Calu3 (cell line): Measurements from ENCODE around the gene LEF1. TPM values are rescaled to one million over a fixed set of nuclear protein-coding genes. Genes with fewer than 3 reads are reported as not detected.

Source experiments
- BruUV-seq: library from RNA; stranded (reverse); fragments of 400-500 nt; replicated peaks from 2 replicates; lab custom pipeline; 2021; lab: Mats Ljungman, UMichigan
- CTCF ChIA-PET: fragments of 300-600 bp; sonication (Branson Sonifier 250); formaldehyde crosslinking; loops from one replicate; lab custom pipeline; 2022; ENCODE audit warnings: antibody characterized with exemption; lab: Charles Lee
- DNase-seq: peaks from one replicate; pipeline ENCODE4 v3.0.0; 2022
- H3K27ac Mint-ChIP-seq: one replicate; pipeline ENCODE4 v1.8.0; 2022; ENCODE audit warnings: mixed read lengths; ENCODE audit not compliant: unreplicated experiment
- H3K27me3 Mint-ChIP-seq: one replicate; pipeline ENCODE4 v1.8.0; 2022; ENCODE audit warnings: mixed read lengths; ENCODE audit not compliant: unreplicated experiment
- H3K36me3 Mint-ChIP-seq: one replicate; pipeline ENCODE4 v1.8.0; 2022; ENCODE audit warnings: mild to moderate bottlenecking, moderate library complexity, mixed read lengths; ENCODE audit not compliant: insufficient read depth, unreplicated experiment
- H3K4me1 Mint-ChIP-seq: one replicate; pipeline ENCODE4 v1.8.0; 2022; ENCODE audit warnings: mild to moderate bottlenecking, low read depth, mixed read lengths; ENCODE audit not compliant: unreplicated experiment
- H3K4me3 Mint-ChIP-seq: one replicate; pipeline ENCODE4 v1.8.0; 2022; ENCODE audit warnings: mild to moderate bottlenecking, low read depth, moderate library complexity, mixed read lengths; ENCODE audit not compliant: unreplicated experiment
- H3K9me3 Mint-ChIP-seq: one replicate; pipeline ENCODE4 v1.8.0; 2022; ENCODE audit warnings: low read depth, mixed read lengths; ENCODE audit not compliant: unreplicated experiment
- CTCF ChIP-seq: fragments of 200-600 bp; IDR thresholded peaks from one replicate; pipeline ENCODE4 v1.8.0; 2022; ENCODE audit warnings: antibody characterized with exemption; ENCODE audit not compliant: unreplicated experiment
- intact Hi-C: fragments of 100-400 bp; cut with micrococcal nuclease; formaldehyde crosslinking; loops from one replicate; pipeline ENCODE4 v1.10.0; 2022; ENCODE audit not compliant: unreplicated experiment
- total RNA-seq: library from RNA; stranded (reverse); gene quantifications from 2 replicates; pipeline ENCODE4 v1.2.3, GENCODE V29; 2022

Gene LEF1
- total RNA-seq, 1 experiment from 2014 or later, result not detected

GRCh38 chr4:107997794-107998193 lies 170.9 kb downstream of the LEF1 start:
- no peak for DNase-seq
- Mint-ChIP-seq H3K27me3 (no peaks in the 10 kb centered on the region), H3K9me3 (no peaks in the 10 kb centered on the region), H3K27ac (no peak overlapping the region), H3K4me3 (no peak overlapping the region), H3K36me3 (peaks cover 3% of the 10 kb centered on the region), H3K4me1 (no peaks in the 10 kb centered on the region)
- BruUV-seq, result no TSS peak
- intact Hi-C loops, result no loop called here
- TF ChIP-seq CTCF, result no peak
- CTCF ChIA-PET, result no interaction called here

Other genes with a start within 250 kb of the LEF1 start
- gene CYP2U1, start 237.4 kb downstream of the LEF1 start, total RNA-seq, result 3.1 and 4.5 TPM in 2 replicates
- 45.1 and 47.9 TPM in 2 replicates for gene HADH, start 179.0 kb downstream of the LEF1 start, total RNA-seq